HepG2 (cell line): ENCODE data around the gene RTBDN. TPM values are rescaled to one million over a fixed set of nuclear protein-coding genes. Genes with fewer than 3 reads are reported as not detected.

Experiments
- CENPBD1 ChIP-seq: sonication (generic); formaldehyde crosslinking; IDR thresholded peaks from 2 replicates; pipeline ENCODE4 v1.8.0; 2022; ENCODE audit warnings: missing genetic modification reagents, low read depth, mild to moderate bottlenecking, borderline replicate concordance
- HCFC1 ChIP-seq: fragments of 150-350 bp; IDR thresholded peaks from 2 replicates; pipeline ENCODE4 v1.6.1; 2014; ENCODE audit warnings: low read depth, low read length
- HINFP ChIP-seq: sonication (generic); formaldehyde crosslinking; IDR thresholded peaks from 2 replicates; pipeline ENCODE4 v1.4.0; 2020; ENCODE audit warnings: low read depth, mild to moderate bottlenecking, missing genetic modification reagents
- JUN ChIP-seq: sonication (generic); formaldehyde crosslinking; IDR thresholded peaks from 2 replicates; pipeline ENCODE4 v1.4.0; 2020; ENCODE audit warnings: mild to moderate bottlenecking, missing genetic modification reagents
- PITX1 ChIP-seq: sonication (generic); formaldehyde crosslinking; IDR thresholded peaks from 2 replicates; pipeline ENCODE4 v1.5.1; 2020; ENCODE audit warnings: mild to moderate bottlenecking, missing genetic modification reagents
- RFX3 ChIP-seq: IDR thresholded peaks from 2 replicates; pipeline ENCODE4 v1.6.1; 2016; ENCODE audit warnings: missing biosample characterization, missing genetic modification reagents
- TCF7L2 ChIP-seq: IDR thresholded peaks from 2 replicates; pipeline ENCODE4 v1.6.1; 2011; ENCODE audit warnings: mild to moderate bottlenecking, low read depth, low read length, moderate library complexity
- TOE1 ChIP-seq: sonication (generic); formaldehyde crosslinking; IDR thresholded peaks from 2 replicates; pipeline ENCODE4 v1.4.0; 2020; ENCODE audit warnings: mild to moderate bottlenecking, missing genetic modification reagents
- XRCC5 ChIP-seq: fragments of 200-400 bp; formaldehyde crosslinking; optimal IDR thresholded peaks from 2 replicates; pipeline ENCODE3; 2017; ENCODE audit warnings: mild to moderate bottlenecking, low read length
- ZNF281 ChIP-seq: sonication (generic); formaldehyde crosslinking; IDR thresholded peaks from 2 replicates; pipeline ENCODE4 v1.4.0; 2020; ENCODE audit warnings: missing genetic modification reagents, borderline replicate concordance
- ZNF414 ChIP-seq: sonication (generic); formaldehyde crosslinking; IDR thresholded peaks from 2 replicates; pipeline ENCODE4 v1.5.0; 2020; ENCODE audit warnings: missing genetic modification reagents
- ZNF513 ChIP-seq: sonication (generic); formaldehyde crosslinking; conservative IDR thresholded peaks from 2 replicates; pipeline ENCODE4 v1.5.0; 2020; ENCODE audit warnings: missing genetic modification reagents
- ZNF550 ChIP-seq: sonication (generic); formaldehyde crosslinking; IDR thresholded peaks from 2 replicates; pipeline ENCODE4 v1.4.0; 2020; ENCODE audit warnings: mild to moderate bottlenecking, missing genetic modification reagents, borderline replicate concordance
- ZNF562 ChIP-seq: sonication (generic); formaldehyde crosslinking; IDR thresholded peaks from 2 replicates; pipeline ENCODE4 v1.8.0; 2022; ENCODE audit warnings: missing genetic modification reagents, borderline replicate concordance
- ZNF720 ChIP-seq: sonication (generic); formaldehyde crosslinking; IDR thresholded peaks from 2 replicates; pipeline ENCODE4 v1.4.0; 2020; ENCODE audit warnings: missing genetic modification reagents
- ZNF75D ChIP-seq: sonication (generic); formaldehyde crosslinking; IDR thresholded peaks from 2 replicates; pipeline ENCODE4 v1.8.1; 2023; ENCODE audit warnings: missing genetic modification reagents, mild to moderate bottlenecking, borderline replicate concordance
- ZNF768 ChIP-seq: sonication (generic); formaldehyde crosslinking; IDR thresholded peaks from 2 replicates; pipeline ENCODE4 v1.4.0; 2020; ENCODE audit warnings: missing genetic modification reagents
- ZNF776 ChIP-seq: sonication (generic); formaldehyde crosslinking; IDR thresholded peaks from 2 replicates; pipeline ENCODE4 v1.4.0; 2020; ENCODE audit warnings: mild to moderate bottlenecking, missing genetic modification reagents
- ZNF781 ChIP-seq: sonication (generic); formaldehyde crosslinking; IDR thresholded peaks from 2 replicates; pipeline ENCODE4 v1.5.1; 2020; ENCODE audit warnings: borderline replicate concordance, mild to moderate bottlenecking, missing genetic modification reagents; ENCODE audit errors: not compliant biosample characterization
- polyA plus RNA-seq, 8 experiments: library from polyadenylated mRNA; depleted of rRNA in 3 of 8; stranded (reverse) in 7 of 8; unstranded in 1 of 8; fragments of >200 nt; fragmentation: Illumina TruSeq in 4 of 8; extraction: Trizol in 4 of 8; gene quantifications; 2 replicates each; pipeline versions ENCODE4 v1.2.1 to v1.2.3, GENCODE V29; 2011 to 2016; ENCODE audit warnings: low read depth in 4 of 8, missing spikeins in 1 of 8, mixed read lengths in 1 of 8; ENCODE audit not compliant: insufficient read depth in 1 of 8
- total RNA-seq, 5 experiments: library from RNA; depleted of rRNA; stranded (reverse); fragments of >200 nt; fragmentation: Illumina TruSeq; extraction: Trizol; gene quantifications; 2 replicates each; pipeline ENCODE4 v1.2.3, GENCODE V29; 2016; ENCODE audit warnings: low read depth in 1 of 5

Gene RTBDN
- total and polyA plus RNA-seq, 2 of the 13 experiments (the other 11 are each of a cell fraction or from before 2014, with no cell fraction given) = 0.27 to 0.48 TPM

- no peak for TF ChIP-seq HINFP (CRISPR knock-in tag)
- TF ChIP-seq ZNF776 (CRISPR knock-in tag) = no peak
- TF ChIP-seq ZNF550 (CRISPR knock-in tag) = no peak
- TF ChIP-seq XRCC5 = peak; percentile 53
- no peak for TF ChIP-seq ZNF562 (CRISPR knock-in tag)
- no peak for TF ChIP-seq TOE1 (CRISPR knock-in tag)
- TF ChIP-seq ZNF281 = 0 out of 2 replicates have a peak, but pooled peaks have one; percentile 7
- TF ChIP-seq JUN (CRISPR knock-in tag) = no peak
- no peak for TF ChIP-seq ZNF720
- no peak for TF ChIP-seq ZNF768 (CRISPR knock-in tag)
- TF ChIP-seq ZNF414 (CRISPR knock-in tag) = 0 out of 2 replicates have a peak, but pooled peaks have one; percentile 2
- no peak for TF ChIP-seq RFX3 (CRISPR knock-in tag)
- no peak for TF ChIP-seq ZNF513
- TF ChIP-seq HCFC1 = no peak
- no peak for TF ChIP-seq CENPBD1 (CRISPR knock-in tag)
- peak; percentile 38 for TF ChIP-seq ZNF781 (CRISPR knock-in tag)
- TF ChIP-seq ZNF75D = no peak
- no peak for TF ChIP-seq TCF7L2
- TF ChIP-seq PITX1 (CRISPR knock-in tag) = no peak; the same call in 1 of the 2 replicates
These were observed 30.6 kb upstream of the RTBDN start (continued) for GRCh38 chr19:12864721-12865715.
